Measurements from ENCODE around the gene CTXN1.

DNA sequence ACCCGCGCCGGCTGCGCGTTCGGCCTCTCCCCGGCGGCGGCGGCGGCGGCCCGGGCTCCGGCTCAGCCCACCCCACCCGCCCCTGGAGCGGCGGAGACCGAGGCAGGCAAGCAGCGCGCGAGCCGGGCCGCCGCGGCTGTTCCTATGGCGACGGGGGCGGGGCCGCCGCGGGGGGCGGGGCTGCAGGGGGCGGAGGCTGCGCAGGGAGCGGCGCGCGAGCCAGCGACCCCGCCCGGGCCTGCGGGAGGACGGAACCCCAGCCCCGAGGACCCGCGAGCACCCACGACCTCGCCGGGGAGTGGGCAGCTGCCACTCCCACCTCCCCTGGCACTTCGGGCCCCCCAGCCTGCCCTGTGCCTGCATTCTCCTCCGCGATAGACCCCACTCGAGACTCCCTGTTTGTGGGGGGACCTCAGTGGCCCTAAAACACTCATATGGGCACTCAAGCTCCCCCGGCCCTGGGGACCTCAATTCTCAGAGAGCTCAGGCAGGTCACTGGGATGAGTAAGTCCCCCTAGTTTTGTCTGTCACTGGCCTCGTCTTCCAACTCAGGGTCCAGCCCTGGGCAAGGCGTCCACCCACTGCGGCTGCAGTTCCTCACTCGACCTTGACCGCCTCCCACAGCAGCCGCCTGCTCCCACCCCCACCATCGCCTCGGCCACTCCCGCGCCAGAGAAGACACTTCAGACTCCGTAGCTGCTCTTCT is at the start of gene CTXN1:
- no peak for TF ChIP-seq POLR2A (IDR thresholded peaks at IDR 0.05; ENCODE audit: low read depth, low read length)
- TF ChIP-seq TAF1 (IDR thresholded peaks at IDR 0.05; ENCODE audit: low read depth, low read length), result no peak
- TF ChIP-seq POLR2AphosphoS5 (IDR thresholded peaks at IDR 0.05; ENCODE audit: low read depth, low read length), result no peak
- no peak for TF ChIP-seq POU2F2 (IDR thresholded peaks at IDR 0.05; ENCODE audit: low read depth, low read length)
- no peak for TF ChIP-seq SPI1 (IDR thresholded peaks at IDR 0.05; ENCODE audit: low read depth, low read length)
- TF ChIP-seq PAX5 (IDR thresholded peaks at IDR 0.05; ENCODE audit: insufficient read depth, low read length, severe bottlenecking), result no peak

All from GM12891 (cell line).